Fibroblast of skin of scalp (primary cell): ENCODE data around the gene CASKIN2.
"Not testable (repeated sequence)": the region's sequence is repeated elsewhere in the genome, so short reads cannot be mapped to it uniquely, and the experiment has no call there.

Experiments used
- DNase-seq: peaks from one replicate; pipeline ENCODE4 v3.0.0-alpha.2; 2013

The CASKIN2 gene

GRCh38 chr17:75460295-75460694 lies 55.0 kb downstream of the CASKIN2 start:
- DNase-seq: no peak

- DNase-seq: no peak
Observed at GRCh38 chr17:75459590-75460267, 55.6 kb downstream of the CASKIN2 start.

GRCh38 chr17:75459246-75459589 lies 56.1 kb downstream of the CASKIN2 start:
- no peak for DNase-seq

GRCh38 chr17:75457047-75457654 lies 58.2 kb downstream of the CASKIN2 start:
- DNase-seq: peak; percentile 61

- DNase-seq: peak; percentile 99
Observed at GRCh38 chr17:75456417-75457046, 58.8 kb downstream of the CASKIN2 start, which contains the start of gene TMEM94. TMEM94 (plus strand) TSS chr17:75456635; CDS start chr17:75471906, 15,271 bp downstream.

- DNase-seq: no peak
Observed at GRCh38 chr17:75456039-75456416, 59.3 kb downstream of the CASKIN2 start.

GRCh38 chr17:75454672-75455071 lies 60.7 kb downstream of the CASKIN2 start:
- not testable (repeated sequence) for DNase-seq

GRCh38 chr17:75454193-75454592 lies 61.1 kb downstream of the CASKIN2 start:
- DNase-seq: no peak

GRCh38 chr17:75450270-75450669 lies 65.1 kb downstream of the CASKIN2 start:
- peak; percentile 34 for DNase-seq
